Ascending aorta (tissue), 2 donors: ENCODE data around the gene NDUFV3. TPM values are rescaled to one million over a fixed set of nuclear protein-coding genes. Genes with fewer than 3 reads are reported as not detected.

Source experiments
- DNase-seq, 2 donors: peaks; one replicate each; pipeline ENCODE4 v3.0.0-alpha.2; 2019; ENCODE audit warnings: low spot score in 2 of 2
- H3K27ac ChIP-seq, 2 donors: fragments of 200-600 bp; sonication (generic); one replicate each; pipeline ENCODE4 v1.5.1; 2016 to 2017; ENCODE audit warnings: mild to moderate bottlenecking in 1 of 2
- H3K27me3 ChIP-seq: fragments of 200-600 bp; sonication (generic); one replicate; pipeline ENCODE4 v1.5.1; 2017
- H3K36me3 ChIP-seq, 2 donors: fragments of 200-600 bp; sonication (generic); one replicate each; pipeline ENCODE4 v1.5.1; 2016
- H3K4me1 ChIP-seq, 2 donors: fragments of 200-600 bp; sonication (generic); one replicate each; pipeline ENCODE4 v1.5.1; 2016 to 2017; ENCODE audit warnings: mild to moderate bottlenecking in 1 of 2
- H3K4me3 ChIP-seq, 2 donors: fragments of 200-600 bp; sonication (generic); one replicate each; pipeline ENCODE4 v1.5.1; 2016 to 2017; ENCODE audit warnings: mild to moderate bottlenecking in 1 of 2
- H3K9me3 ChIP-seq, 2 donors: fragments of 200-600 bp; sonication (generic); one replicate each; pipeline ENCODE4 v1.5.1; 2016
- CTCF ChIP-seq, 3 experiments: fragments of 200-600 bp in 2 of 3; fragments of 450-650 bp in 1 of 3; sonication (generic) in 2 of 3; IDR thresholded peaks; one replicate each; pipeline ENCODE4 v1.5.1; 2016 to 2019; ENCODE audit warnings: antibody characterized with exemption in 3 of 3, mild to moderate bottlenecking in 1 of 3, moderate library complexity in 1 of 3
- intact Hi-C: fragments of 100-400 bp; cut with DNase I; formaldehyde crosslinking; loops from one replicate; pipeline ENCODE4 v1.15.1; 2023
- total RNA-seq: library from RNA; depleted of rRNA; stranded (reverse); fragments of >200 nt; gene quantifications from one replicate; pipeline ENCODE4 v1.1.0, GENCODE V29; 2016

Gene NDUFV3
- total RNA-seq, 1 donor from 2014 or later, result 60.7 TPM

- Histone ChIP-seq H3K4me3 (no peak overlapping the region), H3K4me1 (no peaks in the 10 kb centered on the region), H3K27me3 (no peaks in the 10 kb centered on the region), H3K9me3 (no peaks in the 10 kb centered on the region), H3K36me3 (peaks cover 58 to 82% of the 10 kb centered on the region in 2 donors), H3K27ac (no peak overlapping the region)
- intact Hi-C loops, result no loop called here
- DNase-seq, result no peak
- TF ChIP-seq CTCF (IDR thresholded peaks at IDR 0.05), result no peak
These were observed 33.9 kb upstream of the NDUFV3 start for GRCh38 chr21:42858957-42859890.

- H3K4me1 ChIP-seq, result no peaks in the 10 kb centered on the region
- TF ChIP-seq CTCF (IDR thresholded peaks at IDR 0.05), result no peak
- DNase-seq, result no peak
- no peak overlapping the region for H3K27ac ChIP-seq
- intact Hi-C loops, result no loop called here
- no peak overlapping the region for H3K4me3 ChIP-seq
- H3K27me3 ChIP-seq, result no peaks in the 10 kb centered on the region
- no peaks in the 10 kb centered on the region for H3K9me3 ChIP-seq
- peaks cover 53 to 75% of the 10 kb centered on the region in 2 donors for H3K36me3 ChIP-seq
These were observed 33.2 kb upstream of the NDUFV3 start for GRCh38 chr21:42859891-42860230.

- Histone ChIP-seq H3K36me3 (peaks cover 48 to 71% of the 10 kb centered on the region in 2 donors), H3K4me3 (no peak overlapping the region), H3K27me3 (no peaks in the 10 kb centered on the region), H3K9me3 (no peaks in the 10 kb centered on the region), H3K27ac (no peak overlapping the region), H3K4me1 (no peaks in the 10 kb centered on the region)
- no peak for TF ChIP-seq CTCF (IDR thresholded peaks at IDR 0.05)
- DNase-seq, result no peak
- intact Hi-C loops, result no loop called here
These were observed 32.8 kb upstream of the NDUFV3 start for GRCh38 chr21:42860345-42860744.

- intact Hi-C loops, result no loop called here
- no peaks in the 10 kb centered on the region for H3K4me1 ChIP-seq
- DNase-seq, result no peak
- no peaks in the 10 kb centered on the region for H3K9me3 ChIP-seq
- H3K27ac ChIP-seq, result no peak overlapping the region
- peaks cover 41 to 60% of the 10 kb centered on the region in 2 donors for H3K36me3 ChIP-seq
- H3K27me3 ChIP-seq, result no peaks in the 10 kb centered on the region
- no peak for TF ChIP-seq CTCF (IDR thresholded peaks at IDR 0.05)
- no peak overlapping the region for H3K4me3 ChIP-seq
These were observed 31.7 kb upstream of the NDUFV3 start for GRCh38 chr21:42861311-42861847.

- DNase-seq, result no peak
- Histone ChIP-seq H3K27ac (no peak overlapping the region), H3K27me3 (no peaks in the 10 kb centered on the region), H3K4me3 (no peak overlapping the region), H3K36me3 (peaks cover 38 to 55% of the 10 kb centered on the region in 2 donors), H3K4me1 (no peaks in the 10 kb centered on the region), H3K9me3 (no peaks in the 10 kb centered on the region)
- intact Hi-C loops, result no loop called here
- TF ChIP-seq CTCF (IDR thresholded peaks at IDR 0.05), result no peak
These were observed 31.2 kb upstream of the NDUFV3 start for GRCh38 chr21:42861848-42862400.
